ENCODE data around the gene OR2AP1.

Gene OR2AP1

DNA sequence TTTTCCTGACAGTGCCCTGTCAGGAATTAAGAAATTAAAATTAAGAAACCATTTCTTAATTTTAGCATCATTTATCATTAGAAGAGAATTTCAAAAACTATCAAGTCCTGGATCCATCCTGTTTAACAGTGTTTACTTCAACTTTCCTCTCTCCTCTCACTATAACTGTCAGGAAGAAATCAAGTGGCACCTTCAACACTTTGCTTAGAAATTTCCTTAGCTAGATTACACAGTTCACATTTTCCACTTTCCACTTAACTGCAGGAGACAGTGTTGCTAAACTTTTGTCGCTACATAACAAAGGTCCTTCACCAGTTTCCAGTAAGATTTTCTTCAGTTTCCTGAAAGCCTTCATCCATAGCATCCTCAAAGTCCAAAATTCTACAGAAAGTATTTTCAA, 42.5 kb downstream of the OR2AP1 start:
- no peaks in the 10 kb centered on the region for H3K27me3 ChIP-seq (ENCODE audit: control insufficient read depth, insufficient read depth, low read length)
- no peaks in the 10 kb centered on the region for H3K4me1 ChIP-seq (ENCODE audit: control insufficient read depth, insufficient read depth, low read length)
- H3K36me3 ChIP-seq (ENCODE audit: control insufficient read depth, insufficient read depth, low read length) = no peaks in the 10 kb centered on the region
- H3K27ac ChIP-seq (ENCODE audit: low read depth, low read length) = no peak overlapping the region
- H3K4me3 ChIP-seq (ENCODE audit: low read length) = no peak overlapping the region
- no peak overlapping the region for H3K9ac ChIP-seq (ENCODE audit: low read length)

DNA sequence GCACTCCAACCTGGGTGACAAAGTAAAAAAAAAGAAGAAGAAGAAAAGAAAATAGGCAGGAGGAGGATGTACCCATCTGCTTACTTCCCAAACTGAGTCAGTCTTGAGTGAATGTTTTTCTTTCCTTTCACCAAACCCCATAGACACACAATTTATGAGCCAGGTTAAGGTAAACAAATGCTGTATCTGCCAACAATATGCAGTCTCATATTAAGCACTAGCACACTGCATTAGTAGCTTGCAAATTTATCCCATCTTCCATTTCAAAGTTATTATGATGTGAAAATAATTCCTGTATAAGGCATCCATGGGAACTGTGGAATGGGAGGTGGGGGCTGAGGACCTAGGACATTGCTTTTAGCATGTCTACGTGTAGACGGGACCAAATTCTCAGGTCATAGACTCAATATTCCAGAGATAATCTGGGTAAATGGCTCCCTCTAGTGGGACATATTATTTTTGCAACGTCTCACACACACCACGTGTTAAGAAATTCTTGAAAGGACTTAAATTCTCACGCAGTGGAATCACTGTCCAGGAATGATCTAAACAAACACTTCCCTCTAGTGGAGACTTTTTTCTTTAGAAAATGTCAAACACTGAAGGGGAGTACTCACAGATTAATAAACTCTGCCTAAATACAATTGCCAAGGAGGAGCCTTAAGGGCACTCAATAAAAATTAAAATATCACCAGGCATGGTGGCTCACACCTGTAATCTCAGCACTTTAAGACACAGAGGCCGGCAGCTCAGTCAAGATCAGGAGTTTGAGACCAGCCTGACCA, 47.3 kb downstream of the OR2AP1 start:
- no peaks in the 10 kb centered on the region for H3K36me3 ChIP-seq (ENCODE audit: control insufficient read depth, insufficient read depth, low read length)
- no peak overlapping the region for H3K9ac ChIP-seq (ENCODE audit: low read length)
- no peak overlapping the region for H3K27ac ChIP-seq (ENCODE audit: low read depth, low read length)
- H3K4me1 ChIP-seq (ENCODE audit: control insufficient read depth, insufficient read depth, low read length) = no peaks in the 10 kb centered on the region
- H3K27me3 ChIP-seq (ENCODE audit: control insufficient read depth, insufficient read depth, low read length) = no peaks in the 10 kb centered on the region
- H3K4me3 ChIP-seq (ENCODE audit: low read length) = no peak overlapping the region

DNA sequence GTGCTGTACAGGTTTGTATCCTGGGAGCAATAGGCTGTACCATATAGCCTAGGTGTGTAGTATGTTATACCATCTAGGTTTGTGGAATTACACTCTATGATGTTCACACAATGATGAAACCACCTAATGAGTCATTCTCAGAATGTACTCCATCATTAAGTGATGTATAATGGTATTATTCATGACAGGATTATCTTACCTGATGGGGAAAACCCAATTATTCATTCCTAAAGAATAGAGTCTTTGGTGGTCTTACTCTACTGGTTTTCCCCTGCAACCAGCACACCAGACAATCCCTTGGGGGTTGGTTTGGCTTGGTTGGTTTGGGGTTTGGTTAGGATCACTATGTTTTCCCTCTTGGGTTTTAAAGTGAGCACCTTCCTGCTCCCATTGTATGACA, 51.8 kb downstream of the OR2AP1 start:
- Histone ChIP-seq H3K27ac (ENCODE audit: low read depth, low read length) (no peak overlapping the region), H3K4me1 (ENCODE audit: control insufficient read depth, insufficient read depth, low read length) (no peaks in the 10 kb centered on the region), H3K9ac (ENCODE audit: low read length) (peak overlapping the region; percentile 16), H3K36me3 (ENCODE audit: control insufficient read depth, insufficient read depth, low read length) (no peaks in the 10 kb centered on the region), H3K27me3 (ENCODE audit: control insufficient read depth, insufficient read depth, low read length) (no peaks in the 10 kb centered on the region), H3K4me3 (ENCODE audit: low read length) (no peak overlapping the region)
